GM21381 (cell line): ENCODE measurements around the gene VAMP4.
"Not testable (repeated sequence)": the region's sequence is repeated elsewhere in the genome, so short reads cannot be mapped to it uniquely, and the experiment has no call there.

Experiments
- ATAC-seq: cut with Tn5 transposase; IDR thresholded peaks from one replicate; pipeline ENCODE4 v1.9.1; 2021; ENCODE audit warnings: mild to moderate bottlenecking, moderate library complexity; ENCODE audit not compliant: unreplicated experiment

VAMP4 gene

GRCh38 chr1:171707583-171707982 is 34.3 kb downstream of the VAMP4 start:
- ATAC-seq, result no peak

DNA sequence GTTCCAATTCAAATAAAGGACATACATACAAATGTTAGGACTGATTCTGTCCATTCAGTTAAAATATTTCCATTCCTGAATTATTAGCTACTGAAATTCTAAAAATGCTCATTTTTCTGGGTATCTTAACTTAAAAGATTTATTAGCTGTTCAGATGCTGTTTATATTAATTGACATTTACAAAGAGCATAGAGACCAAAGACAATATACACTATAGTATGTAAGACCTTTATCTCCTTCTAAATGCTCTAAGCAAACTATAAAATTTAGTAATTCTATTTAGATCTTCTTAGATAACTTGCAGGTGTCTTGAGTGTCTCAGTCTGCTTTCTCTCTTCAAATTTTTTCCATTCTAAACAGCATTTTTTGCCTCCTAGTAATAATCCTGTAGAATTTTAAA is 39.3 kb downstream of the VAMP4 start:
- no peak for ATAC-seq

GRCh38 chr1:171699531-171699930 is 42.3 kb downstream of the VAMP4 start:
- no peak for ATAC-seq

GRCh38 chr1:171695772-171696171 is 46.1 kb downstream of the VAMP4 start:
- not testable (repeated sequence) for ATAC-seq

DNA sequence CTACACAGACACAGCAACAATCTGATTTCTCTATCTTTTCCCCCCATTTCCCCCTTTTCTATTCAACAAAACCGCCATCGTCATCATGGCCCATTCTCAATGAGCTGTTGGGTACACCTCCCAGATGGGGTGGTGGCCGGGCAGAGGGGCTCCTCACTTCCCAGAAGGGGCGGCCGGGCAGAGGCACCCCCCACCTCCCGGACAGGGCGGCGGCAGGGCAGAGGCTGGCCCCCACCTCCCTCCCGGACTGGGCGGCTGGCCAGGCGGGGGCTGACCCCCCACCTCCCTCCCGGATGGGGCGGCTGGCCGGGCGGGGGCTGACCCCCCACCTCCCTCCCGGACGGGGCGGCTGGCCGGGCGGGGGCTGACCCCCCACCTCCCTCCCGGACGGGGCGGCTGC is 48.3 kb downstream of the VAMP4 start:
- not testable (repeated sequence) for ATAC-seq

GRCh38 chr1:171683870-171684269 is 58.0 kb downstream of the VAMP4 start:
- ATAC-seq, result no peak

GRCh38 chr1:171680339-171680738 is 61.5 kb downstream of the VAMP4 start:
- ATAC-seq, result no peak

DNA sequence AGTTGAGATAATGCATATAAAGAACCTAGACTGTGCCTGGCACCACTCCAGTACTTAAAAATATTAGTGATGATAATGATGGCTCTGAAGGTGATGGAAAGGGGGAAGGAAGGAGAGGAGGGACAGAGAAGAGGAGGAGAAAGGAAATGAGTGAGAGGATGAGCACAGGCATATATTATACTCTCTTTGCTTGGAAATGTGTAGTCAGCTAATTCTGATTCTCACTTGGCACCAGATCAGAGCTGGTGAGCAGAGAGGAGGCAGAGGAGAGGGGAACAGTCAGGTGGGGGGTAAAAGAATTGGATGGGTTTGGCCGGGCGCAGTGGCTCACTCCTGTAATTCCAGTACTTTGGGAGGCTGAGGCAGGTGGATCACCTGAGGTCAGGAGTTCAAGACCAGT is 65.0 kb downstream of the VAMP4 start:
- ATAC-seq, result no peak

DNA sequence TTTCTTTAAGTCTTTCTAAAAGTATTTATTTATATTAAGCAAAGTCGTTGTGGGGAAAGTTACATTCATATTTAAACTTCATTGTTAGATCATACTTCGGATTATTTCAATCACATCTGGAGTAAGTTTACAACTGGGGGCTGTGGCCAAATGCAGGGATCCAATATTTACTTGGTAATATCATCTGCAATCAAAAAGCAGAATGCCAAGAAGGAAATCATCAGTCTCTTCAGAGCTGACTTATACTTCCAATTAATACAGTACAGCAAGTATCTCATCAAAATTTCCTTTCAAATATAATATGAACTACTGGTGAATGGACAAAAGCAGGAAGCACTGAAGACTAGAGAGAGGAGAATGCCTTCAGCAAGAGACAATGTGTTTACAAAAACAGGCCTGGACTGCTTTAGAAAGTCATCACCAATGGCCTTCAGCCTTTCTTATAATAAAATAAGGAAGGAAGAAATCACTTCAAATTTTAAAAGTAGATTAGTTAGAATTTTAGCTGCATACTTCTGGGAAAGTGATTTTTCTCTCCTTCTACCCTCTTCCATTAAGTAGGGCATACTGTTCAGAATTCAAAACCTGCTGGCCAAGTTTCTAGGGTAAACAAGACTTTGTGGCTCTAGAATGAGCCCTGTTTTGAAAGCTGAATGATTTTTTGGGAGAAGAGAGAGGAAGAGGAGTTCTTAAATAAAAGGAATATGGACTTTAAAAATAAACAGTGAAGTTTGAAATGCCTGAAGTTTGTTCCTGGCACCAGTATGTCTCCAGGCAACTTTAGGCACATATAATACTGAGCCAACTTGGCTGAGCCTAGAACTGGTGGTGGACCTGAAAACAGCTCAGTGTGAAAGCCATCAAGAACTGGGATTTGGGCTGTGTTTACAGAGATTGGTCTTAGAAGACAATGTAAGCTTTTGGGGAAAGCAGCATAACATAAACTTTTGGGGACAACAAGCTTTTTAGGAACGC is 67.1 kb downstream of the VAMP4 start:
- no peak for ATAC-seq

- no peak for ATAC-seq
These were observed 71.1 kb downstream of the VAMP4 start for GRCh38 chr1:171670739-171671138.

GRCh38 chr1:171668372-171668771 is 73.5 kb downstream of the VAMP4 start:
- ATAC-seq, result no peak

GRCh38 chr1:171666114-171666769 is 75.6 kb downstream of the VAMP4 start:
- no peak for ATAC-seq

DNA sequence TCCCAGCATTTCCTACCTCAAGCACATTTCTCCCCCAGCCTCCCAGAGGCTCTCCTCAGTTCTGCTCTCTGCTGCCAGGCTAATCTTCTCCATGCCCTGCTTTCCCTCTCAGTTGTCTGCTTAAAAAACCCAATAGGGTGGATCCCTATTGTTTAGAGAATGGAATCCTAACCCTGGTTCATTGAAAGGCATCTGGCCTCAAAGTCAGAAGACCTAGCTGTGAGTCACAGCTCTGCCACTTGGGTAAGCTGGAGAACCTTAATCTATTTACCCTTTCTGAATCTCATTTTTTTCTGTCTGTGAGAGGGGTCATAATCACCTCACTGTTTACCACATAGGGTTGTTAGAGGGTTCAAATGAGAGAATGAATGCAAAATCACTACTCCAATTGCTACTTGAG is 76.9 kb downstream of the VAMP4 start:
- ATAC-seq, result no peak

- no peak for ATAC-seq
These were observed 77.8 kb downstream of the VAMP4 start for GRCh38 chr1:171663854-171664575.

- no peak for ATAC-seq
These were observed 78.6 kb downstream of the VAMP4 start for GRCh38 chr1:171663036-171663853.

DNA sequence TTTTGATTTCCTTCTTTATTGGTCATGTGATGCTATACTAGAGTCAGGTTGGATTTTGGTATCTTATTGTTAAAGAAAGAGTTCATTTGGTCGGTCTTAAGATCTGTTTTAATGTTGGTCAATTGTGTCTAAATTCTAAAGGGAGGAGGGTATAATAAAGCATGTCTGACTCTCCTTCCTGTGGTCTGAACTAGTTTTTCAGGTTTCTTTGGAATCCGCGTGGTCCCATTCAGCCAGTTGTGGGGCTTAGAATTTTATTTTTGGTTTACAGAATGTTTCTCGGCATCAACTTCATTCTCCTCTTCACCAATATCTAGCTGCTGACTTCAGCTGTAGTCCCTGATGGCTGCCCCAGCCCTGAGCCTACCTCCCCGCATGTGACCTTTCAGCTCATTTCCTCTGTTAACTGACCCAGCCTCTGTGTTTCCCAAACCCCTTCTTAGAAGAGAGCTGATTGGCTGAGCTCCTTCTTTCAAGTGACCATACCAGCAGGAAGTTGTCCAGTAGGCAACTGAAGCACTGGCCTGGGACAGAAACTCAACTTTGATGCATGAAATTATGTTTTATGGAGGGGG is 80.7 kb downstream of the VAMP4 start:
- ATAC-seq, result no peak

GRCh38 chr1:171656206-171656605 is 85.7 kb downstream of the VAMP4 start:
- ATAC-seq, result not testable (repeated sequence)

- peak; percentile 10 for ATAC-seq
These were observed 86.1 kb downstream of the VAMP4 start for GRCh38 chr1:171655746-171656116.

DNA sequence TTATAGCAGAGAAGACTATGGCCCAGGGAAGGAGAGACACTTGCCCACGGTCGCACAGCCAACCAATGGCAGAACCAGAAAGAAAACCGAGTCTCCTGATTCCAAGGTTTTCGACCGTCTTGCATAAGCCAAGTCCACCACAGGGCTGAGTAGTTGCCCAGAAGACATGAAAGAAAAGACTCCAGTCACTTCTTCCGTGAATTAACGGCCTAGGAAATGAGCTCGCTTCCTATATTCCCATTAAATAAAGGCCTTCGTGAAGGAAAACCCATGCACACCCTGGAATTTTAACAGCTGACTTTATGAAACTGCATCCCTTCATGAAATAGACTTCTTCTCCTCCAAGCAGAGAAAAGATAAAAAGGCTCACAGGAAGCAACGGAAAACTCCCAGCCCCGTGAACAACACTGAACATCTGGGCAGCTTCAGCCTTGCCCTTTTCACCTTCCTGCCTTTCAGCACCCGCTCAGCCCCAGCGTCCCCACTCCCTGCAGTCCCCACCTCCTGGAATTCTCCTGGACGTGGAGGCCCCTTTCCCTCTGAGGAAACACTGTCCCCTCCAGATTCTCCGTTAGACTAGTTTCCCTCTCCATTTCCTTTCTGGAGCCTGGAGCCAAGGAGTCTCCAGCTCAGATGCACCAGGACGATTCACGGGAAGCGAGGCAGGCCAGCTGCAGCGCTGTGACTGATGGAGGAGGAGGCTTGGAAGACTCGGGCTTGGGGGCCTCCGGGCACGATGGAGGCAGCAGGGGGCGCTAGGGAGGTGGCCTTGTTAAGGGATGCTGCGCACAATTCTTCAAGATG is 86.7 kb downstream of the VAMP4 start:
- ATAC-seq, result peak; percentile 82
